Measurements from ENCODE around the gene CDCA7L.
"Not testable (repeated sequence)": the region's sequence is repeated elsewhere in the genome, so short reads cannot be mapped to it uniquely, and the experiment has no call there.

CDCA7L gene

DNA sequence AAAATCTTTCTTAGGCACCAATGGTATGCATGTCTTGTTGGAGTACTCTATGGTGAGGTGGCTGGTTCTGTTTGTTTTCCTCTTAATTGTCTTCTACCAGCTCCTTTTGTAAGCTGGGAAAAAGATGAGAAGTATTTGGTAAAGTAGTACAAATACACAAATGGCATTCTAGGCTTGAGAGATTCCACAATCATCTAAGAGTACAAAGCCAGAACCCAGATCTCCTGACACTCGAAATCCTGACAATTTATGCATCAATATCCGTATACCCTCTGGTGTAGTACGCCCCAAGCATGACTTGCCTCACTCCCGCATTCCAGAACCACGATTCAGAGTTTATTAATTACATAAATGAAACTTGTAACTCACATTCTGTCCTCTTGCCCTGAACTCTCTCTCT is 43.5 kb downstream of the CDCA7L start:
- no peak for DNase-seq

DNA sequence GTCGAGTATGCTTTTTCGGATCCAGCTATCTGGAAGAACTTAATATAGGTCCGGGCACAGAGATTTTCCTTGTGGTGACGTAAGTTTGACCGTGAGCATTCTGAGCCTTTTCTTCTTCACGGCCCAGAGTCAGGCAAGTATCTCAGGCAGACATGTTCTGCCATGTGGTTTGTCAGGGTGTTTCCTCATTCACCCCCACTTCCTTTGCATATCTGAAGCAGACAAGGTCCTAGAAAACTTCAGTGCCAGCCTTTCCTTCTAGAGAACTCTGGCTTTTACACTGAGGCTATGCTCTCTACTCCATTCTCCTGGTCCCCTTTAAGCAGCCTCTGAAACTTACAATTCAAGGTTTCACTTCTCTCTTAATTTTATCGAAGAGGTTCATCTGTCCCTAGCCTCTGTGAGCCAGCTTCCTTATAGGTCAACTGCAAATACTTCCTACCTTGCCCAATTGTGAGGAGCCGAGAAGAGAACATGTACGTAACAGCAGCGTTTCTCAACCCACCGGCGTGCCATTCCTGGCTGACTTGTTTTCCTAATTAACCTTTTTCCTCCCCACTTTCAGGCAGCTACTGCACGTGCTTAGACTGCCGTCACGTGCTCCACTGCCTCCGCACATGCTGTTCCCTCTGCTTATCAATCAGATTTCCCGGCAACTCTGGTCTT is 47.3 kb downstream of the CDCA7L start:
- DNase-seq = no peak

DNA sequence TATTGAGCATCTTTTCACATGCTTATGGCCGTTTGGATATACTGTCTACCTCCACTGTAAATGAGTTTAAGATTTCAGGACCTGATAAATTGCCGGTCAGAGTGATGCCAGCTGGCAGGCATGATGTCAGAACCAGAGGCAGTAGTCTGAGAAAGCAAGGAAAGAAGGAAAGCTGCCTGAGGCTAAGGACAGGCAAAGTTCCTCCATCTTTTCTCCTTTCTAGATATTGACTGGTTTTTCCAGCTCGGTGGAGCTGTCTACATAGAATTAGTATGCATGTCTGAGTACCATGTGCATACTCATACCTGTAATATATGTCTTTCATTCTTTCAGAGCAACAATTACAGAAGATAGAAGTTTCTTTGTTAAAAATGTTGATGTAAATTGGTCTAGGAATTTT is 52.3 kb downstream of the CDCA7L start:
- no peak for DNase-seq

DNA sequence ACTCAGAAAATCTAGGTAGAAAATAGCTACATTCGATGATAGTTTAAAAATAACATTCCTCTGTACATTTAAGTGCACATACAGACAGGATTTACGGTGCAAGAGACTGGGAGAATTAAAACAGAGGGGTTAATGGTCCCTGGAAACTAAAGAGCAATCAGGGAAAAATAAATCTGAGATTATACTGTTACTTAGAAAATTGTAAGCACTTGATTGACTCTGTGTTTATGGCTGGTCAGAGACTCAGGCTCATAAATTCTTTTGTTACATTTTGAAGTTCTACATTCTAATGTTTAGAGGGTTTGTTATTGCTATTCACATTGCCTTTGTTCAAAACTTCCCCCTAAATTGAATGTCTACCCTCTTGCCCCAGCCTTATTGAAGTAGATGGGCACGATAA is 54.4 kb downstream of the CDCA7L start:
- DNase-seq = no peak

DNA sequence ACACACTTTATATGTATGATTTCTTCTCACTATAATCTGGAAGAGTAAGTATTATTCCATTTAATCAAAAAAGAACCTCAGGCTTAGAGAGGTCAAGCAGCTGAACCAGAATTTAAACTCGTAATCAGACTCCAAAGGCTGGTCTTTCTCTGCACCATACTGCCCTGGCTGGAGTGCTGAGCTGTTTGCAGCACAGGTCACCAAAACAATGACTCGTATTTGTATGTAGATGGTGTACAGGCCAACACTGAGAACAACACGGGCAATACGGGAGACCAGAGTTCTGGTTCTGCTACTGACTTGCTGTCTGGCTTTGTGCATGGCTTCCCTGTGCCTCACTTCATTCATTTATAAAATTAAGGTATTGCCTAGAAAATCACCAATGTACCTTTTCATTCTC is 57.9 kb downstream of the CDCA7L start:
- DNase-seq = no peak

DNA sequence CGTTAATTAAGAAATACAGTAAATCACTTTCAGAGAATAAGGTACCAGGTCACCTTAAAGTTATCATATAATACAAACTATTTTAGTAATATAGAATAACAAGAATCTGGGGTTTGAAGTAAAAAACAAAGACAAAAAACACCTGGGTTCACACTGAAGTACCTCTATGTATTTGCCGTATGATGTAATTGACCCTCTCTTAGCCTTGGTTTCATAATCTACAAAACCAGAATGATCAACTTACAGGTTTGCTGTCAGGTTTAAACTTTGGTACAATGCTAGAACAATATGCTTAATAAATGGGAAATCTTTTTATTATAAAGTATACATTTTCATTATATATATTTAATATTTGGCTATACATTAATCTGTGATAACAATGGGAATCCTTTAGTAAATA is 58.3 kb downstream of the CDCA7L start:
- no peak for DNase-seq

DNA sequence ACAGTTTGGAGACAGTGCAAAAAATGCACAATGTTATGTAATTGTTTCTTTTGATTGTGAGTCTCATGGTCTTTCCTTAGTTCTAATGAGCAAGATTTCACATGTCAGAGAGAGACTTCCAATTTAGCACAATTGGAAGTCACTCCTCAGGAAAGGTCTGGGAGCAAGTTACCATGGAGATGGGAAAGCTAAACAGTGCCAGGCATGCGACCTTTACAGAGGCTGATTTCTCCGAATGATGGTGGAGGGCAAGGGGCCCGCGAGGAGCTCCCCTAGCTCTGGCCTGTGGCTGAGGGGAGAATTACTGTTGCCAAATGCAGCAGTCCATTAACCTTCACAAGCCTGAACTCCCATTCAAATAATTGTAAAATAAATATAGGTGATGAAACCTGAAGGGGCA is 59.3 kb downstream of the CDCA7L start:
- DNase-seq = no peak

DNA sequence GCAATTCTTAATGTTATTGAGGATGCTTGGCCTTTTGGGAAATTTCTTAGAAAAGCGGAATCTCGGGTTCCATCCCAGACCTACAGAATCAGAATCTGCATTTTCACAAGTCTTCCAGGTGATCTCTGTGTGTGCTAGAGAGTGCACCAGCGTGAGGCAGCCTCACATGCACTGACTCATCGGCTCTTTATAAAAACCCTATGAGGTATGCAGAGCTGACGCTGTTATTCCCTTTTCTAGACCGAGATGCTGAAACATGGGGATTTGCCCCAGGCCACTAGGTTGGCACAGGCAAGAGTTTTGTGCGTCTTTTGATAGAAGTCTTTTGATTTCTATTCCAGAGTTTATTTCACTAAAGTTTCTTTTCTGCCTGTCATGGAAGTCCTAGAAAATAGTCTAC is 61.2 kb downstream of the CDCA7L start:
- no peak for DNase-seq

DNA sequence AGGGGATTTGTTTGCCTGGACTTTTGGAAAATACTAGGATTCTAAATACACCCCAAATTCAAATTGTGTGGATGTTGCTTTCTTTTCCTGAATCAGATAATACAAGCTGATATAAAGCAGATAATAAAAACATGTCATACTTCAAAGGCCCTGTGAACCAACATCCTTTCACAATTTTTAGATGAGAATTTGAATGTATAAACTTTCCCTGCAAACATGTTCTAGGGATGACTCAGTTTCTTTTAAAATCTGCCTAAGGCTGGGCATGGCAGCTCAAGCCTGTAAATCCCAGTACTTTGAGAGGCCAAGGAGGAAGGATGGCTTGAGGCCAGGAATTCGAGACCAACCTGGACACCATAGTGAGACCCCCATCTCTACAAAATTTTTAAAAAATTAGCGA is 62.2 kb downstream of the CDCA7L start:
- not testable (repeated sequence) for DNase-seq

DNA sequence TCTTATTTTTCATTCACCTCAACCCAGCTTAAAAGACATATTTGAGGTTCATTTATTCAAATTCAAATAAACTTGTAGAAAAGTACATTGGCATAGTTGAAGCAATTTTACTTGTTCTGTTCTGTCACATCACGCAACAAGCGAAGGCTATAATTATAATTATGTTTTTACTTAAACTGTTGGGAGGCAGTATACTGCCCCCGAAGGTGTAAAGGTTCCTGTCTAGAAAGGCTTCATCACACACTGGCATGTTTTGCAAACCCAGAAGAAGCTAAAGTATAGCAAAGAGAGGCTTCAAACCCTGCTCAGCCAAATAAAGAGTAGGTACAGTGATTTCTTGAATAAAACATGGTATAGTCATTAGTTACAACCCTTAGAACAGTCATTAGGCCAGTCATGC is 62.6 kb downstream of the CDCA7L start:
- no peak for DNase-seq

DNA sequence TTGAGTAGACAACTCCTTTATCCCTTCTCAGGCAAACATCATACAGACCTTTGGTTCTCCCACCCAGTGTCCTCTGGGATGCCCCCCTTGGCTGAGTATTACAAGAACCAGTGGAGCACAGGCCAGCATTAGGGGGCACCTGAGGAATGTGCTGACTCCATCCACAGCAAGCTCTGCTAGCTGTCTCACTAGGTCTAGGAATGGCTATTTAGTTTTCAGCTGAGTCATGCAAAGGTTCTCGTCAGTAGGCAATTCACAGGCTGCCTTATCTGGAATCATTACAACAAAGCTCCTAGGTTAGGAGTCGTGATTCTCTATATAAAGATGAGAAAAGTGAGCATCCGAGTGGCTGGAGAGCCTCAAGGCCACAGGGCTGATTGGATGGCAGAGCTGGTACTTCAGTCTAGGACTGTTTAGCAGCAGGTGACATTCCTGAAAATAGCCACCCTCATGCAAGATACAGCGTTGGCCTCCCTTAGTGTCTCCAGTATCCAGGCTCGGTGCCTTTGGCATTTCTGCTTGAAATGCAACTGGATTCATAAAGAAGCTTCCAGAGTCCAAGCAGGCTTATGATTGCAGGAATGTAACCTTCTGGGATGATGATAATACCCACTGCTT is 75.8 kb downstream of the CDCA7L start:
- DNase-seq = no peak

DNA sequence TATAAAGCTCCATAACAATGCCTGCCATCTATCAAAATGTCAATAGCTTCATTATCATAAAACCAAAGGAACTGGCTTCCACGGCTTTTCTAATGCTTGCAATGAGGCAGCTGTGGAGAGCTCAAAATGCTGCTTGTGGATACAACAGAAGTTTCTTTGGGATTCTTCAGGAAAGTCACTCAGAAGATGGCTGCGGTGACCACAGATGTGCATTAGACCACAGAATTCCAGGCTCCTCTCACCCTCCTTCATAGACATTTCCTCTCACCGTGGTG is 77.2 kb downstream of the CDCA7L start:
- no peak for DNase-seq

DNA sequence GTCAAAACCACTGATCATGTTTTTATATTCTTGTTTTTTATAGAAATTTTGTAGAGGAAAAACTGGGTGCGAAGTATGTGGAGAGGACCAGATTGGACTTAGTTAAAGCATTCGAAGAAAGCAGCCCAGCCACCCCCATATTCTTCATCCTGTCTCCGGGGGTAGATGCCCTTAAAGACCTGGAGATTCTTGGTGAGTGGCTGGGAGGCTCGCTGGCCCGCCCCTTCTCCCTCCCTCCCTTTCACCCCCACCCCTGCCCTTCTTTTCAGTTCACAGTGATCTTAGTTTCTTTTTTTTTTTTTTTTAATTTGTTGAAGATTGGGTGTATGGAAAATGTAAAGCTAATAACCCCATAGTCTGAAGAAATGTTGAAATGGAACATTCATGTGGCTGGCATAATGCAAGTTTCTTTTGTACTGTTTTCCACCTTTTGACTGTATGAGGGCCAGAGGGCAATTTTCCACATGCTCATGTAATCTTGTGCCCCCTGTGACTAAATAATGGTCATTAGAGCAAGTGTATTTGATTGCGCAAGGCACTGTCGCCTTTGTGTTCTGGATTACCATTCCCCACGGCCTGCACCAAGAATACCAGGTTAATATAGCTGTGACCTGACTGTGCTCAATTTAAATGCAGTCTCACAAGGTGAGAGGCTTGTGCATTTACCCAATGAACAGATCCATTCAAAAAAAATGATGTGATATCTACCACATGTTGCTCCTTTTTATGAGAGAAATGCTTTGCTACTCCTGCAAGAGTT is 77.7 kb downstream of the CDCA7L start:
- DNase-seq = no peak

DNA sequence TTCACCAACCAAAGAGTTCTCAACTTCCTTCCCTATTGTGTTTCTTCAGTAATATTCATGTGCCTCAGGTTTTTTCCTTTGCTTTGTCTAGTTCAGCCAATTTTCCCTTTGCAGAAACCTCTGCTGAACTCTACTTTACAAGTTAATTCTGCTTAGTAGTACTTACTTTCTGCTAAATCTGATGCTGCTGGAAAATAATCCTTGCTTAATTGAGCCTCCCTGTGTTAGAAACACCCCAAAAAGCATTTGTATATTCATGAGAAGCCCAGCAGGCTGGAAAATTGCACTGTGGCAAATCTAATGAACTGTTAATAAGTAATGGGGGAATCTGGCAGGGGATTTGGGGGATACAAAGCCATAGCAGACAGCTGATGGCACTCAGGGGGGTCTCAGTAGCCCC is 78.5 kb downstream of the CDCA7L start:
- no peak for DNase-seq

DNA sequence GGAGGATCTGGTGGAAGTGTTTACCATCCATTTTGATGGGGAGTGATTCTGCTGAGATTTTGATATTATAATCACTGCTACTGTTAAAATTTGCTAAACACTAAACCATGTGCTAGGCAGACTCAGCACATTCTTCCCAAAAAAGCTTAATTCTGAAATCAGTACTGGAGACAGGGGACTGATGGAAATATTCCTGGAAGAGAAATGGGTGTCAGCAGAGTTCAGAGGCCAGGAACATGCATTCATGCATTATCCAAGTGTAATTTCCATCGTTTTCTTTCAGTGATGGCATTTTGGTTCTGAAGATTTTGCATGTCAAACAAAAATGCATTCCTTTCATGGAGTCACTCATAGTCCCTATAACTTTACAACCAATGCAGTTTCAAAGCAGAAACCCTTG is 79.0 kb downstream of the CDCA7L start:
- no peak for DNase-seq

DNA sequence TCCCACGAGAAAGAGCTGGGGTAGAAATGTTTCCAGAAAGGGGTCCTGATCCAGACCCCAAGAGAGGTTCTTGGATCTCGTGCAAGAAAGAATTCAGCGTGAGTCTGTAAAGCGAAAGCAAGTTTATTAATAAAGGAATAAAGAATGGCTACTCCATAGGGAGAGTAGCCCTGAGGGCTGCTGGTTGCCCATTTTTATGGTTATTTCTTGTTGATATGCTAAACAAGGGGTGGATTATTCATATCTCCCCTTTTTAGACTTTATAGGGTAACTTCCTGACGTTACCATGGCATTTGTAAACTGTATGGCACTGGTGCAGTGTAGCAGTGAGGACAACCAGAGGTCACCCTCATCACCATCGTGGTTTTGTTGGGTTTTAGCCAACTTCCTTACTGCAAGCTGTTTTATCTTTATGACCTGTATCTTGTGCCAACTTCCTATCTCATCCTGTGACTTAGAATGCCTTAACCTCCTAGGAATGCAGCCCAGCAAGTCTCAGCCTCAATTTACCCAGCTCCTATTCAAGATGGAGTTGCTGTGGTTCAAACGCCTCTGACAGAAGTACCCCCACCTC is 80.0 kb downstream of the CDCA7L start:
- DNase-seq = not testable (repeated sequence)

DNA sequence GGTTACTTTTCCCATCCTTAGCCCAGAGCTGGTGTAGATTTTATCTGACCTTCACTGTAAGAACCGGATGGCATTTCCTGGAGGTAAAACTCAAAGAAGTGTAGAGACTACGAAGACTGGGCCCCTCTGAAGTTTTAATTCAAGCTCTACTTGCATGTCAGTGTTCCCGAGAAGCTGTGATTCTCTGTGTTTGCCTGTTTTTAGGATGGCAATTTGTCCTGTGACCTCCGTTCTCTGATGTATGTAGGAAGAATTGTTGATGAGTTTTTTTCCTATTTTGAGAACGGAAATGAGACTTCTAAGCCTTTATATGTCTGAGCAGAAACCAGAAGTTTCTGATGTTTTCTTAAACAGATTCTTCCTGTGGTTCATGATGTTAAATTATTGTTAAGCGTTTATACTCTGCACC is 94.1 kb downstream of the CDCA7L start:
- DNase-seq = no peak

All from DMS153 (cell line).